Endothelial cell of umbilical vein (primary cell): Measurements from ENCODE around the gene WASHC2A. TPM values are rescaled to one million over a fixed set of nuclear protein-coding genes. Genes with fewer than 3 reads are reported as not detected.
"Not testable (repeated sequence)": the region's sequence is repeated elsewhere in the genome, so short reads cannot be mapped to it uniquely, and the experiment has no call there.

ENCODE experiments used
- BruUV-seq: library from RNA; stranded (reverse); fragments of 400-500 nt; replicated peaks from 2 replicates; lab custom pipeline; 2021; lab: Mats Ljungman, UMichigan
- CTCF ChIA-PET: fragments of 300-600, 350-600 bp; sonication (Branson Sonifier 250); formaldehyde crosslinking; loops from one replicate; lab custom pipeline; 2021; ENCODE audit warnings: antibody characterized with exemption, inconsistent platforms; lab: Charles Lee
- POLR2A ChIA-PET: fragments of 300-600, 350-600 bp; sonication (Branson Sonifier 250); formaldehyde crosslinking; loops from one replicate; lab custom pipeline; 2021; ENCODE audit warnings: antibody characterized with exemption, inconsistent platforms; lab: Charles Lee
- DNase-seq: peaks from one replicate; pipeline ENCODE4 v3.0.0-alpha.2; 2011; ENCODE audit warnings: low read depth, low spot score
- FAIRE-seq: peaks from 2 replicates; lab custom pipeline; 2011; peaks lifted over from hg19 to GRCh38; lab: Jason Lieb, UNC
- H2AFZ ChIP-seq: 2 replicates; pipeline ENCODE4 v1.6.0; 2012; ENCODE audit warnings: low read depth, low read length, control low read depth, inconsistent platforms
- H3K27ac ChIP-seq: 2 replicates; pipeline ENCODE4 v1.5.1; 2011; ENCODE audit warnings: low read depth, mild to moderate bottlenecking, control low read depth, low read length, moderate library complexity; ENCODE audit not compliant: insufficient read depth
- H3K27me3 ChIP-seq, 2 experiments: 2 replicates each; pipeline versions ENCODE4 v1.6.0 to v1.6.1; 2011; ENCODE audit warnings: low read length in 2 of 2, mixed read lengths in 1 of 2; ENCODE audit not compliant: control insufficient read depth in 2 of 2, insufficient read depth in 2 of 2
- H3K36me3 ChIP-seq, 2 experiments: 2 replicates in 1 of 2; 3 replicates in 1 of 2; pipeline ENCODE4 v1.5.1; 2011; ENCODE audit warnings: low read length in 2 of 2, mild to moderate bottlenecking in 1 of 2, moderate library complexity in 1 of 2; ENCODE audit not compliant: control insufficient read depth in 2 of 2, insufficient read depth in 2 of 2; ENCODE audit errors: extremely low read depth in 1 of 2
- H3K4me1 ChIP-seq: 3 replicates; pipeline ENCODE4 v1.5.1; 2011; ENCODE audit warnings: mild to moderate bottlenecking, low read length; ENCODE audit not compliant: control insufficient read depth, insufficient read depth; ENCODE audit errors: extremely low read depth
- H3K4me2 ChIP-seq: 2 replicates; pipeline ENCODE4 v1.6.1; 2011; ENCODE audit warnings: low read length, control low read depth, mixed read lengths; ENCODE audit not compliant: insufficient read depth
- H3K4me3 ChIP-seq, 3 experiments: fragments of 200-600 bp in 1 of 3; sonication (generic), shearing (Covaris generic) in 1 of 3; replicated peaks in 1 of 3; 2 replicates each; pipeline ENCODE4 v1.5.1; 2011 to 2016; ENCODE audit warnings: control low read depth in 3 of 3, low read length in 3 of 3, mild to moderate bottlenecking in 2 of 3, inconsistent platforms in 1 of 3, low read depth in 1 of 3, moderate library complexity in 1 of 3; ENCODE audit not compliant: insufficient read depth in 1 of 3
- H3K79me2 ChIP-seq: 2 replicates; pipeline ENCODE4 v1.6.0; 2012; ENCODE audit warnings: low read length, inconsistent platforms; ENCODE audit not compliant: control insufficient read depth, insufficient read depth
- H3K9ac ChIP-seq: replicated peaks from 2 replicates; pipeline ENCODE3; 2011; ENCODE audit warnings: low read length, control low read depth; ENCODE audit not compliant: insufficient read depth; ENCODE audit errors: extremely low read depth
- H3K9me1 ChIP-seq: replicated peaks from 3 replicates; pipeline ENCODE4 v1.6.0; 2011; ENCODE audit warnings: mild to moderate bottlenecking, low read length; ENCODE audit not compliant: control insufficient read depth, insufficient read depth; ENCODE audit errors: extremely low read depth
- H3K9me3 ChIP-seq: replicated peaks from 2 replicates; pipeline ENCODE4 v1.5.1; 2012; ENCODE audit warnings: low read length, inconsistent platforms; ENCODE audit not compliant: control insufficient read depth, insufficient read depth
- H4K20me1 ChIP-seq: replicated peaks from 2 replicates; pipeline ENCODE3; 2011; ENCODE audit warnings: mild to moderate bottlenecking, low read length; ENCODE audit not compliant: control insufficient read depth, insufficient read depth; ENCODE audit errors: extremely low read depth
- dilution Hi-C: fragments of 300-500 bp; cut with MboI; formaldehyde crosslinking; loops from one replicate; pipeline ENCODE4 v1.15.0; 2019; ENCODE audit warnings: low sequenced_read_pairs; ENCODE audit not compliant: extremely low pct_ligation_motif_present
- intact Hi-C: fragments of 100-400 bp; cut with micrococcal nuclease; formaldehyde crosslinking; loops from one replicate; pipeline ENCODE4 v1.10.0; 2022
- polyA plus RNA-seq, 4 experiments: library from polyadenylated mRNA; depleted of rRNA in 3 of 4; stranded (reverse) in 3 of 4; unstranded in 1 of 4; fragments of >200 nt; gene quantifications; 2 replicates each; pipeline versions ENCODE4 v1.2.1 to v1.2.3, GENCODE V29; 2011 to 2012; ENCODE audit warnings: missing spikeins in 1 of 4
- total RNA-seq: library from RNA; stranded (reverse); gene quantifications from 2 replicates; pipeline ENCODE4 v1.2.3, GENCODE V29; 2021

WASHC2A gene
- total and polyA plus RNA-seq, 2 donors (not counting 3 experiments of a cell fraction or from before 2014, with no cell fraction given): 15.1 to 50.1 TPM

- CTCF ChIA-PET, dilution Hi-C loops: not testable (repeated sequence)
These were observed 7.8 kb downstream of the WASHC2A start for GRCh38 chr10:50075544-50075943.

GRCh38 chr10:50091304-50091703 is 23.6 kb downstream of the WASHC2A start:
- H3K79me2 ChIP-seq, H3K4me3 ChIP-seq, H3K9me1 ChIP-seq, POLR2A ChIA-PET, CTCF ChIA-PET, H4K20me1 ChIP-seq, FAIRE-seq, H3K9me3 ChIP-seq, H3K4me2 ChIP-seq, H3K9ac ChIP-seq, H3K36me3 ChIP-seq, H2AFZ ChIP-seq, BruUV-seq, DNase-seq, H3K27ac ChIP-seq, H3K27me3 ChIP-seq, dilution Hi-C loops, H3K4me1 ChIP-seq, intact Hi-C loops: not testable (repeated sequence)

More at GRCh38 chr10:50075544-50075943, 7.8 kb downstream of the WASHC2A start:
- H3K9ac ChIP-seq, H2AFZ ChIP-seq, H3K36me3 ChIP-seq, H3K27me3 ChIP-seq, H3K9me1 ChIP-seq, POLR2A ChIA-PET, H3K4me1 ChIP-seq, intact Hi-C loops, H3K4me3 ChIP-seq, DNase-seq, FAIRE-seq, H4K20me1 ChIP-seq, H3K27ac ChIP-seq, H3K79me2 ChIP-seq, BruUV-seq, H3K4me2 ChIP-seq, H3K9me3 ChIP-seq: not testable (repeated sequence)

GRCh38 chr10:50092928-50093327 is 25.2 kb downstream of the WASHC2A start:
- H3K9ac ChIP-seq, BruUV-seq, H3K79me2 ChIP-seq, POLR2A ChIA-PET, H4K20me1 ChIP-seq, H3K4me1 ChIP-seq, H3K27ac ChIP-seq, H3K9me3 ChIP-seq, H3K36me3 ChIP-seq, FAIRE-seq, H3K4me2 ChIP-seq, H3K4me3 ChIP-seq, dilution Hi-C loops, H2AFZ ChIP-seq, intact Hi-C loops, DNase-seq, CTCF ChIA-PET, H3K27me3 ChIP-seq, H3K9me1 ChIP-seq: not testable (repeated sequence)

GRCh38 chr10:50094630-50095029 is 26.9 kb downstream of the WASHC2A start:
- H3K27ac ChIP-seq, BruUV-seq, intact Hi-C loops, H3K9me1 ChIP-seq, H2AFZ ChIP-seq, H4K20me1 ChIP-seq, H3K4me2 ChIP-seq, H3K9ac ChIP-seq, H3K36me3 ChIP-seq, H3K9me3 ChIP-seq, H3K4me3 ChIP-seq, POLR2A ChIA-PET, H3K4me1 ChIP-seq, H3K79me2 ChIP-seq, H3K27me3 ChIP-seq, CTCF ChIA-PET, FAIRE-seq, dilution Hi-C loops, DNase-seq: not testable (repeated sequence)
